Coronary artery (tissue), 2 donors: ENCODE measurements around the gene MEGF11.

Experiments
- DNase-seq: peaks from one replicate; pipeline ENCODE4 v3.0.0-alpha.2; 2017; ENCODE audit warnings: low spot score
- H3K27ac ChIP-seq, 2 donors: fragments of 200-600 bp; sonication (generic); one replicate each; pipeline ENCODE4 v1.5.1; 2016 to 2019
- H3K4me3 ChIP-seq: fragments of 200-600 bp; sonication (generic); 2 replicates; pipeline ENCODE4 v1.5.1; 2016; ENCODE audit warnings: mild to moderate bottlenecking, moderate library complexity
- CTCF ChIP-seq: fragments of 200-600 bp; sonication (generic); IDR thresholded peaks from one replicate; pipeline ENCODE4 v1.5.1; 2019; ENCODE audit warnings: antibody characterized with exemption

Gene MEGF11

GRCh38 chr15:66238318-66238717 lies 15.2 kb downstream of the MEGF11 start:
- H3K27ac ChIP-seq: no peak overlapping the region
- no peak for TF ChIP-seq CTCF

GRCh38 chr15:66237513-66238235 lies 15.9 kb downstream of the MEGF11 start:
- TF ChIP-seq CTCF: no peak

More at GRCh38 chr15:66238318-66238717, 15.2 kb downstream of the MEGF11 start:
- H3K4me3 ChIP-seq: no peak overlapping the region
- no peak for DNase-seq

GRCh38 chr15:66236806-66237375 lies 16.7 kb downstream of the MEGF11 start:
- TF ChIP-seq CTCF: no peak
- Histone ChIP-seq H3K27ac (no peak overlapping the region), H3K4me3 (no peak overlapping the region)
- DNase-seq: no peak

More at GRCh38 chr15:66237513-66238235, 15.9 kb downstream of the MEGF11 start:
- Histone ChIP-seq H3K27ac (no peak overlapping the region), H3K4me3 (no peak overlapping the region)
- no peak for DNase-seq

- no peak overlapping the region for H3K27ac ChIP-seq
- TF ChIP-seq CTCF: no peak
- no peak for DNase-seq
- no peak overlapping the region for H3K4me3 ChIP-seq
Measured at GRCh38 chr15:66235866-66236265, 17.7 kb downstream of the MEGF11 start.

GRCh38 chr15:66234798-66235197 lies 18.8 kb downstream of the MEGF11 start:
- no peak for TF ChIP-seq CTCF
- H3K27ac ChIP-seq: no peak overlapping the region
- DNase-seq: no peak
- H3K4me3 ChIP-seq: no peak overlapping the region

- H3K27ac ChIP-seq: no peak overlapping the region
- no peak overlapping the region for H3K4me3 ChIP-seq
- no peak for TF ChIP-seq CTCF
- DNase-seq: no peak
Measured at GRCh38 chr15:66233487-66234415, 19.8 kb downstream of the MEGF11 start.
